ENCODE results near the gene RASSF6. TPM values are rescaled to one million over a fixed set of nuclear protein-coding genes. Genes with fewer than 3 reads are reported as not detected.

RASSF6 gene
- total and polyA plus RNA-seq, 9 donors, result 0.38 to 1.6 (median 0.97) TPM

GRCh38 chr4:73528171-73528570 is 92.1 kb downstream of the RASSF6 start:
- H3K27ac ChIP-seq, result no peak overlapping the region
- no peaks in the 10 kb centered on the region for H3K36me3 ChIP-seq
- H3K9me3 ChIP-seq, result no peaks in the 10 kb centered on the region
- H3K27me3 ChIP-seq, result no peaks in the 10 kb centered on the region
- H3K4me1 ChIP-seq (ENCODE audit: insufficient read depth), result no peaks in the 10 kb centered on the region
- intact Hi-C loops (cut with DNase I), result no loop called here
- TF ChIP-seq EP300 (IDR thresholded peaks at IDR 0.05), result no peak
- no peak for TF ChIP-seq POLR2A (IDR thresholded peaks at IDR 0.05)
- TF ChIP-seq CTCF (IDR thresholded peaks at IDR 0.05), result no peak
- no peak for DNase-seq
- WGBS, 3 donors, result 66 to 83% (median 76%) methylated on average over 2 of the region's 2 CpGs
- no peak overlapping the region for H3K4me3 ChIP-seq

- 90 to 93% (median 90%) methylated on average over 1 of the region's 1 CpG for WGBS, 3 donors
- Histone ChIP-seq H3K4me1 (ENCODE audit: insufficient read depth) (no peaks in the 10 kb centered on the region), H3K27me3 (no peaks in the 10 kb centered on the region), H3K4me3 (no peak overlapping the region), H3K9me3 (no peaks in the 10 kb centered on the region), H3K36me3 (no peaks in the 10 kb centered on the region), H3K27ac (no peak overlapping the region)
- intact Hi-C loops (cut with DNase I), result no loop called here
- DNase-seq, result no peak
- no peak for TF ChIP-seq EP300 (IDR thresholded peaks at IDR 0.05)
- no peak for TF ChIP-seq POLR2A (IDR thresholded peaks at IDR 0.05)
- TF ChIP-seq CTCF (IDR thresholded peaks at IDR 0.05), result no peak
Observed at GRCh38 chr4:73527196-73527595, 93.0 kb downstream of the RASSF6 start.

GRCh38 chr4:73525611-73526010 is 94.6 kb downstream of the RASSF6 start:
- Histone ChIP-seq H3K4me1 (ENCODE audit: insufficient read depth) (no peaks in the 10 kb centered on the region), H3K36me3 (no peaks in the 10 kb centered on the region), H3K27ac (no peak overlapping the region), H3K9me3 (no peaks in the 10 kb centered on the region), H3K27me3 (no peaks in the 10 kb centered on the region), H3K4me3 (no peak overlapping the region)
- intact Hi-C loops (cut with DNase I), result no loop called here
- WGBS, 3 donors, result 62 to 76% (median 66%) methylated on average over 1 of the region's 1 CpG
- DNase-seq, result no peak
- TF ChIP-seq EP300 (IDR thresholded peaks at IDR 0.05), result no peak
- TF ChIP-seq POLR2A (IDR thresholded peaks at IDR 0.05), result no peak
- TF ChIP-seq CTCF (IDR thresholded peaks at IDR 0.05), result no peak

GRCh38 chr4:73523126-73523525 is 97.1 kb downstream of the RASSF6 start:
- TF ChIP-seq EP300 (IDR thresholded peaks at IDR 0.05) (no peak), POLR2A (IDR thresholded peaks at IDR 0.05) (no peak), CTCF (IDR thresholded peaks at IDR 0.05) (no peak)
- DNase-seq, result no peak
- H3K27ac ChIP-seq, result no peak overlapping the region
- H3K4me3 ChIP-seq, result no peak overlapping the region
- no peaks in the 10 kb centered on the region for H3K36me3 ChIP-seq
- WGBS, 3 donors, result 47 to 63% (median 62%) methylated on average over 2 of the region's 2 CpGs
- no peaks in the 10 kb centered on the region for H3K9me3 ChIP-seq
- H3K27me3 ChIP-seq, result no peaks in the 10 kb centered on the region
- no peaks in the 10 kb centered on the region for H3K4me1 ChIP-seq (ENCODE audit: insufficient read depth)
- intact Hi-C loops (cut with DNase I), result no loop called here

Small RNA genes within 50 kb of the gene (small RNA-seq; reads per million reads assigned to genes)
- not detected for gene AC074250.1

Other genes with a start within 250 kb of the RASSF6 start
- 10 to 100 TPM in 2 of 7 donors, 1 to 10 TPM in 3, under 1 TPM in 1, not detected in 1; 0.46 to 55.0 (median 4.6) TPM for gene ALB, start 216.1 kb downstream of the RASSF6 start, total RNA-seq
- under 1 TPM; 0.18 to 0.20 TPM for gene ALB, start 216.1 kb downstream of the RASSF6 start, polyA plus RNA-seq
- gene AFP, start 184.2 kb downstream of the RASSF6 start, total RNA-seq, result 1 to 10 TPM in 1 of 7 donors, under 1 TPM in 2, not detected in 4; 0.32 to 2.8 (median 0.62) TPM
- under 1 TPM in 1 of 2 donors, not detected in 1; 0.17 TPM for gene AFP, start 184.2 kb downstream of the RASSF6 start, polyA plus RNA-seq
- under 1 TPM in 1 of 7 donors, not detected in 6; 0.15 TPM for gene AFM, start 138.7 kb downstream of the RASSF6 start, total RNA-seq
- gene AFM, start 138.7 kb downstream of the RASSF6 start, polyA plus RNA-seq, result not detected
- 10 to 100 TPM in 2 of 7 donors, 1 to 10 TPM in 3, under 1 TPM in 2; 0.48 to 48.3 (median 2.6) TPM for gene CXCL8, start 120.1 kb upstream of the RASSF6 start, total RNA-seq
- 1 to 10 TPM; 1.2 to 6.6 TPM for gene CXCL8, start 120.1 kb upstream of the RASSF6 start, polyA plus RNA-seq
- 1 to 10 TPM in 1 of 7 donors, under 1 TPM in 4, not detected in 2; 0.12 to 1.5 (median 0.15) TPM for gene CXCL6, start 216.2 kb upstream of the RASSF6 start, total RNA-seq
- gene CXCL6, start 216.2 kb upstream of the RASSF6 start, polyA plus RNA-seq, result under 1 TPM; 0.20 to 0.75 TPM
- not detected for gene PF4V1, start 232.9 kb upstream of the RASSF6 start, total RNA-seq
- not detected for gene PF4V1, start 232.9 kb upstream of the RASSF6 start, polyA plus RNA-seq
- gene CXCL1, start 249.0 kb upstream of the RASSF6 start, total RNA-seq, result 10 to 100 TPM in 1 of 7 donors, 1 to 10 TPM in 4, under 1 TPM in 2; 0.40 to 28.5 (median 1.5) TPM
- 1 to 10 TPM; 1.4 to 8.2 TPM for gene CXCL1, start 249.0 kb upstream of the RASSF6 start, polyA plus RNA-seq